Memory B cell (primary cell): ENCODE results near the gene PLXDC2.

Source experiments
- ATAC-seq: fragments of 150-1000 bp; cut with Tn5 transposase; 2 replicates; pipeline ENCODE4 v1.10.0; 2021; ENCODE audit warnings: low read depth, mild to moderate bottlenecking, moderate library complexity
- DNase-seq, 2 donors: peaks; one replicate each; pipeline ENCODE4 v3.0.0; 2022; ENCODE audit warnings: low spot score in 2 of 2
- H3K27ac Mint-ChIP-seq: one replicate; pipeline ENCODE4 v1.8.0; 2022; ENCODE audit warnings: mild to moderate bottlenecking, moderate library complexity, mixed read lengths
- H3K27me3 Mint-ChIP-seq: one replicate; pipeline ENCODE4 v1.8.0; 2022; ENCODE audit warnings: mixed read lengths
- H3K36me3 Mint-ChIP-seq: one replicate; pipeline ENCODE4 v1.8.0; 2022; ENCODE audit warnings: mild to moderate bottlenecking, mixed read lengths
- H3K4me1 Mint-ChIP-seq: one replicate; pipeline ENCODE4 v1.8.0; 2022; ENCODE audit warnings: mixed read lengths
- H3K4me3 Mint-ChIP-seq: one replicate; pipeline ENCODE4 v1.8.0; 2022; ENCODE audit warnings: mild to moderate bottlenecking, moderate library complexity, mixed read lengths
- H3K9me3 Mint-ChIP-seq: one replicate; pipeline ENCODE4 v1.8.0; 2022; ENCODE audit warnings: mixed read lengths

Gene PLXDC2

GRCh38 chr10:20128811-20129210 lies 312.6 kb downstream of the PLXDC2 start:
- no peaks in the 10 kb centered on the region for H3K36me3 Mint-ChIP-seq
- no peak overlapping the region for H3K27ac Mint-ChIP-seq
- no peak for DNase-seq
- H3K9me3 Mint-ChIP-seq = peaks cover 16% of the 10 kb centered on the region
- no peaks in the 10 kb centered on the region for H3K27me3 Mint-ChIP-seq
- H3K4me1 Mint-ChIP-seq = no peaks in the 10 kb centered on the region
- H3K4me3 Mint-ChIP-seq = no peak overlapping the region
- no peak for ATAC-seq

DNA sequence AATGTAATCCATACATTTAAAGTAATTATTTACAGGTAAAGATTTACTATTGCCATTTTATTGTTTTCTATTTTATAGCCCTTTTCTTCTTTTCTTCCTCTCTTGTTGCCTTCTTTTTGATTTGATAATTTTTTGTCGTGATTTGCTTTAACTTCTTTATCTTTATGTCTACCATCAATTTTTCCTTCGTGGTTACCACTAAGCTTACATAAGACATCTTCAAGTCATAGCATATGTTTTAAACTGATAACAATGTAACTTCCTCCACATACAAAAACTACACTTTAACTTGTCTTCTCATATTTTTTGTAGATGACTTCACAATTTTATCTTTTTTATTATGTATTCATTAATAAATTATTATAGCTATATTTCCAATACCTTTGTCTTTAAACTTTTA lies 316.6 kb downstream of the PLXDC2 start:
- no peak for ATAC-seq
- Mint-ChIP-seq H3K27me3 (no peaks in the 10 kb centered on the region), H3K4me3 (no peak overlapping the region), H3K36me3 (no peaks in the 10 kb centered on the region), H3K9me3 (peaks cover 16% of the 10 kb centered on the region), H3K4me1 (no peaks in the 10 kb centered on the region), H3K27ac (no peak overlapping the region)
- DNase-seq = no peak

- no peak for DNase-seq
- Mint-ChIP-seq H3K27ac (no peak overlapping the region), H3K4me3 (no peak overlapping the region), H3K36me3 (no peaks in the 10 kb centered on the region), H3K9me3 (peaks cover 13% of the 10 kb centered on the region), H3K4me1 (no peaks in the 10 kb centered on the region), H3K27me3 (no peaks in the 10 kb centered on the region)
- ATAC-seq = no peak
Observed at GRCh38 chr10:20133669-20134189, 317.5 kb downstream of the PLXDC2 start.

GRCh38 chr10:20142311-20142710 lies 326.1 kb downstream of the PLXDC2 start:
- no peak for ATAC-seq
- no peak for DNase-seq
- Mint-ChIP-seq H3K9me3 (peaks cover 3% of the 10 kb centered on the region), H3K27ac (no peak overlapping the region), H3K27me3 (no peaks in the 10 kb centered on the region), H3K4me1 (no peaks in the 10 kb centered on the region), H3K4me3 (no peak overlapping the region), H3K36me3 (no peaks in the 10 kb centered on the region)

DNA sequence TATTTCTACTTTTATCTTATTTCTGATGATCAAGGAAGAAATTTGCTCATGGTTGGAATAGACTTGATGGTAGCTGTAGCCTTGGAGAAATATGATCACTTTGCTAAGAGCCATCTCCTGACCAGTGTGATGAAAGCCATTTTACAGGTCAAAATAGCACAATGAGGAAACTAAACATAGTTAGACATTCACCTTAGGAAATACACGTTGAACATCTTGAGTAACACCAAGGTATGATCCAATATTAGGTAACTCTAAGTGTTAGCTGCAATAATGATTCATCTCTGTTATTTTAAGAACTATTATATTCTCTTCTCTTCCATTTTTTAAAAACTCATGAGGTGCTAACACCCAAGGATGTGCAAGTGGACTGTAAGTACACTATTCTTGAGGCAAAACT lies 328.0 kb downstream of the PLXDC2 start:
- ATAC-seq (no peak), DNase-seq (no peak)
- Mint-ChIP-seq H3K36me3 (no peaks in the 10 kb centered on the region), H3K4me1 (no peaks in the 10 kb centered on the region), H3K4me3 (no peak overlapping the region), H3K9me3 (peaks cover 3% of the 10 kb centered on the region), H3K27me3 (no peaks in the 10 kb centered on the region), H3K27ac (no peak overlapping the region)

- DNase-seq (no peak), ATAC-seq (no peak)
- Mint-ChIP-seq H3K9me3 (peaks cover 3% of the 10 kb centered on the region), H3K4me3 (no peak overlapping the region), H3K27ac (no peak overlapping the region), H3K27me3 (no peaks in the 10 kb centered on the region), H3K36me3 (no peaks in the 10 kb centered on the region), H3K4me1 (no peaks in the 10 kb centered on the region)
Observed at GRCh38 chr10:20146004-20146403, 329.8 kb downstream of the PLXDC2 start.

DNA sequence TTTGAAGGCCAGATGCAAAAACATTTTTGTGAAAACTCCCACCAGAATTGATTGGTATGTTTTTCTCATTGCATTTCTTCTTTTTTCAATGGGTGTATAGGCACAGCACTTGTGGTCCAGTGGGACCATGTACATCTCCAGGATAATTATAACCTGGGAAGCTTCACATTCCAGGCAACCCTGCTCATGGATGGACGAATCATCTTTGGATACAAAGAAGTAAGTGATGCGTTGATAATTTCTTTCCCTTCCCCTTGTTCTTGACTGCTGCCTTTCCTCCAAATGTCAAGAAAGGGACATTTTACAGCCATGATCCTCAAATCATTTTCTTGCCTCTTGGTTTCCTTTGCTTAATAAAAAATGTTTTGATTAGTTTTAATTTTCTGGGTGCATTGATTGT lies 331.5 kb downstream of the PLXDC2 start:
- no peak for DNase-seq
- no peak for ATAC-seq
- Mint-ChIP-seq H3K27ac (no peak overlapping the region), H3K36me3 (no peaks in the 10 kb centered on the region), H3K27me3 (no peaks in the 10 kb centered on the region), H3K9me3 (peaks cover 3% of the 10 kb centered on the region), H3K4me1 (no peaks in the 10 kb centered on the region), H3K4me3 (no peak overlapping the region)

DNA sequence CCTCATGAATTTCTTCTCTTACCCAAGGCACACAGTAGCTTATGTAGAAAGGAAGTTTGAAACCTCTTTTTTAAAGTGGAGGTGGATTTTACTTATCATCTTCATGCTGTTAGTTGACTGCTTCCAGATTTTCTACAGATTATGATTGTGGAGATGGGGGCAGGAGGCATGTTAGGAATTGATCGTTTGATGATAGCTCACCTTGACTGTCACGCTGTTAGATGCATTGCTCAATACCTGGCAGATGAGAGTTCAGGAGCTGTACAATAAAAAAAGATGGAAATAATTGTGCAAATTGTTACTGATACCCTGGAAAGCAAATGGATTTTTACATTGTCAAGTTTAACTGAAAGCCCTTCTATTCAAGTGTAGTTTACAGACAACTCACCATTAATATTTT lies 340.3 kb downstream of the PLXDC2 start:
- Mint-ChIP-seq H3K4me3 (no peak overlapping the region), H3K9me3 (peaks cover 2% of the 10 kb centered on the region), H3K27me3 (no peaks in the 10 kb centered on the region), H3K27ac (no peak overlapping the region), H3K4me1 (no peaks in the 10 kb centered on the region), H3K36me3 (no peaks in the 10 kb centered on the region)
- DNase-seq (no peak), ATAC-seq (no peak)

DNA sequence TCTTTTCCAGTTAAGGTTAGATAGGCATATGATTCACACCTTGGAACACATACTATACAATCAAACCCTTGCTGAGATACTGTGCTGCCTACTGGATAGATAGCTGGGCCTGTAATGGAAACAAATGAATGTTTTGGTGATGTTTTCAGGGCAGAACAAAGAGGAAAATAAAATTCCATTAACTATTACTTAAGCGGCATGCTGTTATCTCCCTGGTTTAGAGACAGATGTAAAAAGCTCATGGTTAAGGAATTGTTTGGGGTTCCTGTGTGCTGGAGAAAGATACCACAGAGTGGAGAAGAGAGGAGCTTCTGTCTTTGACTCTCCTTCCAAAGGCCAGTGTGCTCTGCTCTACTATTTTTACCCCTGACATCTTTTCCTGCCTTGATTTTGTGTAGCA lies 341.1 kb downstream of the PLXDC2 start:
- Mint-ChIP-seq H3K4me3 (no peak overlapping the region), H3K27me3 (no peaks in the 10 kb centered on the region), H3K4me1 (no peaks in the 10 kb centered on the region), H3K36me3 (no peaks in the 10 kb centered on the region), H3K9me3 (peaks cover 5% of the 10 kb centered on the region), H3K27ac (no peak overlapping the region)
- ATAC-seq = no peak
- no peak for DNase-seq

DNA sequence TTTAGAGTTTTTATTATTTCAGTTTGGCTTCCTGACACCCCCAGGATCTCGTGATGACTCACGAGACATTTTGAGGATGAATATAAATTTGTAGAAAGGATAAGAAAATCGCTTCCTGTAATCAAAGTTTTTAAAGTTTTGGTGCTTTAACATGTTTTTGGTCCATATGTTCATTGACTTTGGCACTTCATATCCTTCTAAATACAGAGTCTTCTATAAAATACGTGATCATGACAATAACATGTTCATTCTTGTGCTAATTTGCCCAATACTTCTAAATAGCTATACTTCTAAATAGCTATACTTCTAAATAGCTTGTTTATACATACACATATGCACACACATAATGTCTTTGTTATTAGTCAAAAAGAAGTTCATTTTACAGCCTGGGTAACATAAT lies 341.9 kb downstream of the PLXDC2 start:
- ATAC-seq = no peak
- no peaks in the 10 kb centered on the region for H3K27me3 Mint-ChIP-seq
- peaks cover 5% of the 10 kb centered on the region for H3K9me3 Mint-ChIP-seq
- no peak for DNase-seq
- H3K4me1 Mint-ChIP-seq = no peaks in the 10 kb centered on the region
- no peak overlapping the region for H3K4me3 Mint-ChIP-seq
- H3K36me3 Mint-ChIP-seq = no peaks in the 10 kb centered on the region
- no peak overlapping the region for H3K27ac Mint-ChIP-seq

DNA sequence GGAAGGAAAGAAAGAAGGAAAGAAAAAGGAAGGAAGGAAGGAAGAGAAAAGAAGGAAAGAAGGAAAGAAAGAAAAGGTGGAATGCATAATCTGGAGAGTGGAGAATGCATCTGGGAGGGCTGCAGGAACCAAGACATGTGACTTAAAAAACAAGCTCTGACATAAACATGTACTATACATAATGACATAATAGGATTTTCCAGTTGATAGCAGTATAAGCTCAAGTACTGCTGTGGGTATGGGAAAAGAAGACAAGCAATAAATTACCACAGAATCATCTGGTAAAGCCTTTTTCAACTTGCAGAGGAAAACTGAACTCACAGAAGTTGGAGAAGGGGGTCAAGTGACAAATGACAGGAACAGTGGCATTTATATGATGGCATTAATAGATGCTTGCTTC lies 345.9 kb downstream of the PLXDC2 start:
- H3K9me3 Mint-ChIP-seq = peaks cover 8% of the 10 kb centered on the region
- H3K36me3 Mint-ChIP-seq = no peaks in the 10 kb centered on the region
- DNase-seq (no peak), ATAC-seq (no peak)
- no peaks in the 10 kb centered on the region for H3K27me3 Mint-ChIP-seq
- H3K27ac Mint-ChIP-seq = no peak overlapping the region
- H3K4me1 Mint-ChIP-seq = no peaks in the 10 kb centered on the region
- H3K4me3 Mint-ChIP-seq = no peak overlapping the region

GRCh38 chr10:20166096-20166675 lies 350.0 kb downstream of the PLXDC2 start:
- Mint-ChIP-seq H3K27ac (no peak overlapping the region), H3K9me3 (peaks cover 10% of the 10 kb centered on the region), H3K4me1 (no peaks in the 10 kb centered on the region), H3K36me3 (no peaks in the 10 kb centered on the region), H3K27me3 (no peaks in the 10 kb centered on the region), H3K4me3 (no peak overlapping the region)
- DNase-seq = no peak
- no peak for ATAC-seq

DNA sequence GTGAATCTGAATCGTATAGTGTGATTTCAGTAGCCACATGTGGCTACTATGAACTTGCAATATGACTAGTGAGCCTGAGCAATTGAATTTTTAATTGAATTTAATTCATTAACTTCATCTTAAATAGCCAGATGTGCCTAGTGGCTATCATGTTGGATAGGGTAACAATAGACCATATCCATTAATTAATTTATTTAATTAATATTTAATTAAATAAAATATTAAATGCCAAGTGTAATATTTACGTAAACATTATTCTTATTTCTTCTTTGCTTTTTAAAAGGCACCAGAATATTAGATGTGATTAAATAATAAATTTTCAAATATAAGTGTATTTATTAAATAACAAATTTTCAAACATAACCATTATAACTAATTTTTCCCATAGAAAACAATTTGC lies 354.4 kb downstream of the PLXDC2 start:
- no peaks in the 10 kb centered on the region for H3K4me1 Mint-ChIP-seq

DNA sequence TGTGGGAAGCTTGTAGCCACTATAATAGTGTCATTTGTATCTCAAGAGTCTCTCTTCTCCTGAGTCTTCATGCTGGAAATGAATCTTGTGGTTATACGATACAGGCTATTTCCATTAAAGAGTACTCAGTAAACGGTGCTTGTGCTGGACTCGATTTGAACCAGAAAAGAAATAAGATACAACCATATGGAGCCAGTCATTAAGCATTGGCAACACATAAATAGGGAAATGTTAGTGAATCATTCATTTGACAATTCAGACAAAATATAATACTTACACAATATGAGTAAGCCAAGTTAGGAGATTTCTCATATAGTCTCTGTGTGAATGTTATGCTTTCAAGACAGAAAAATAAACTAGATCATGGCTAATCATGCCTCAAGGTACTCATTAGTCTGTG lies 356.8 kb downstream of the PLXDC2 start:
- ATAC-seq (no peak), DNase-seq (no peak)
- Mint-ChIP-seq H3K4me3 (no peak overlapping the region), H3K27me3 (no peaks in the 10 kb centered on the region), H3K9me3 (peaks cover 2% of the 10 kb centered on the region), H3K27ac (no peak overlapping the region), H3K36me3 (no peaks in the 10 kb centered on the region), H3K4me1 (no peaks in the 10 kb centered on the region)

More for the DNA sequence above, 354.4 kb downstream of the PLXDC2 start:
- DNase-seq (no peak), ATAC-seq (no peak)
- H3K27ac Mint-ChIP-seq = no peak overlapping the region
- H3K36me3 Mint-ChIP-seq = no peaks in the 10 kb centered on the region
- H3K27me3 Mint-ChIP-seq = no peaks in the 10 kb centered on the region
- H3K4me3 Mint-ChIP-seq = no peak overlapping the region
- peaks cover 5% of the 10 kb centered on the region for H3K9me3 Mint-ChIP-seq

GRCh38 chr10:20175719-20176118 lies 359.5 kb downstream of the PLXDC2 start:
- ATAC-seq = no peak
- no peaks in the 10 kb centered on the region for H3K4me1 Mint-ChIP-seq
- no peaks in the 10 kb centered on the region for H3K27me3 Mint-ChIP-seq
- no peak overlapping the region for H3K27ac Mint-ChIP-seq
- no peak for DNase-seq
- H3K4me3 Mint-ChIP-seq = no peak overlapping the region
- no peaks in the 10 kb centered on the region for H3K36me3 Mint-ChIP-seq
- H3K9me3 Mint-ChIP-seq = no peaks in the 10 kb centered on the region
